Activated naive CD4-positive, alpha-beta T cell treated with anti-CD3 and anti-CD28 coated beads, Interleukin-2, amount 50 U/mL, for 16 hours (primary cell): ENCODE measurements around the gene AMIGO2.
"Not testable (repeated sequence)": the region's sequence is repeated elsewhere in the genome, so short reads cannot be mapped to it uniquely, and the experiment has no call there.

Experiments used
- DNase-seq: peaks from one replicate; pipeline ENCODE4 v3.0.0-alpha.2; 2020

AMIGO2 gene

DNA sequence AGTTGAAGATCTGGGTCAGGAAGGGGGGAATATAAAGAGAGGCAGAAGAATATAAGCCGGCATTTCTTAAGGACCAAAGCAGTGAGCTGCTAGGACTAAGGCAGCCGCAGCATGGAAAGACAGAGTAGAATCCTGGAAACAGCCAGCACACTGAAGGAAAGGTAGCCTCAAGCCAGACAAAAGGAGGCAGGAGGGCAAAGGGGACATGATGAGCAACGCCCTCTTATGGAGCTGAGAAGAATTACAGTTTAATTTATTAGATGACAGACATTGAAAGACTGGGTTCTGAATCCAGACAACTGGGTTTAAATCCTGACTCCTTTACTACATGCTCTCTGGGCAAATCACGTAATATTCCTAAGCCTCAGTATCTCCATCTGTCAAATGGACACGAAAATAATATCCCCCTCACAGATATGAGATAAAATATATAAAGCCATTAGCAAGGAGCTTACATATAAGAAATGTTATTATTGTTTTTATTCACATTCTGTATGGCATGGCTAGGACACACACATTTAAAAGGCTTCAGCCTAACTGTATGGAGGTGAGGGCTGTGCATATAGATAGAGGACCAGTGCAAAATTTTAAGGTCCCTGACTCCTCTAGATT is 8.4 kb downstream of the AMIGO2 start:
- no peak for DNase-seq

DNA sequence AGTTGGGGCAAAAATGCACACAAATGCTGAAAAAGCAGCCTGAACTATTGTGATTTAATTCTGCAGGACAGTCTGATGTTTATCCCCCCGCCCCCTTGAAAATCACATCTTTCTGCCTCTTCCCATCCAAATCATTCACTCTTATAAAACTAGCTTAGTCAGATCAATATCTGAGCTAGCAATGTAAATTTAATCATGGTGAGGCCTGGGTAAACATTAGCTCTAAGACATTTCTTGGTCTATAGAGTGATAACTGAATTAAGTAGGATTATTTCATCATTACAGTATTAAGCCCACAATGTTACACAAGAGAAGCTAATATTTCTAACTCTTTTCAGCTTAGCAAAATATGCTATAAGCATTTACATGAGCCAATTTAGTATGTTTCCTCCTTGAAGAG is 9.4 kb downstream of the AMIGO2 start:
- no peak for DNase-seq

DNA sequence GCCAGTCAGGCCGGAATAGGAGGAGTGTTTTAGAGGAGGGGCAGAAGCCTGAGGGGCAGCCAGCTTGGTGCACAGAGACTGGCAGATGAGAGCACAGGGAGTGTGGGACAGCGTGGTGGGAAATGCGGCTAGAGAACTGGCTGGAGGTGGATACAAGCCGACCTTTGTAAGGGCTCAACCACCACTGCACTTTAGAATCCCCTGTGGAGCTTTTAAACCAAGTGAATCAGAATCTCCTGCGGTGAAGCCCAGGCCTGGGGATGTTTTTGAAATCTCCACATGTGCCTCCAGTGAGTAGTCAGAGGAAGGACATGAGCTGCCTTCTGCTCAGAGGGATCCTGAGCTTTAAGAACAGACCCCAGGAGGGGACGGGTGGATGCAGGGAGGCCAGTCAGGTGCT is 11.2 kb downstream of the AMIGO2 start:
- no peak for DNase-seq

DNA sequence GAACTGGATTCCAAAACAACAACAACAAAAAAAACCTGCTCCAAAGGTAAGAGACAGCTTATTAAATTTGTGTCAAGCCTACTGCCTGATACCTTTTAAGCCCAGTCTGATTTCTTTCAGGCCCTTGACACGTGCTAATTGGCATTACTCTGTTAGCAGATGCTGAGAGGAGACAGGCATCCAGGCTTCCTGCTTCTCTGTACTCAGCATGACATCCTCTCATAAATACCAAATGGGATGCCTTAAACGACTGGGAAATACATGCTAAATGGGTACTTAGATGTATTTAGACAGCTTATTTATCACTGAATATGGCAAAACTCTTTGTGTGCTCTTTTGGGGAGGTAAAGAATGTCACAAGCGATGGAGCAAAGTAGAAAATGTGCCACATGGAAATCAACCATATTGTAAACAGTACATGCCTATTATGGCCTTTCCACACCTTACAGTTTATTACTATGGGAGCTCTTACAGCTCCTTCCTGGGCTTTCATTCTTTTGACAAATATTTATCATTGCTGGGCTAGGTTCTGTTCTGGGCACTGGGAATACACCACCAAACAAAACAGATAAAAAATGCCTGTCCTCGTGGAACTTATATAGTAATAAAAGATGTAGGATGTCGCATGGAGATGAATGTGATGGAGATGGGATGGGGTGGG is 11.9 kb downstream of the AMIGO2 start:
- DNase-seq, result no peak

DNA sequence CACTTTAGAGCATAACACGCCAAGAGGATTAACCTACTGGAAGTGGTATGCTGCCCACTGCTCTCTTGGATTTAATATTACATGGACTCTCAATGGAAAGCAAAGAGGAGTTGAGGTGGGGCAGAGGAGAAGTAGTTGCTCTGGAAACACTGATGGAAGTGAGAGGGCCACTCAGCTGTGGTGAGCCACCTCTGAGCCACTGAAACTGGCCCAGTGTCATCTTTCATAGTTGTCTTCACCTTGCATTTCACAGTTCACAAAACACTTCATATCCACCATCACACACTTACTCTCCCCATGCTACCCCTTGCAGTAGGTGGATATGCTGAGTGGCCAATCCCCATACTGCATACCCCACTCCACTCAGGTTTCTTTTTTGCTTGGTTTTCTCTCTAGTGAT is 12.6 kb downstream of the AMIGO2 start:
- no peak for DNase-seq

DNA sequence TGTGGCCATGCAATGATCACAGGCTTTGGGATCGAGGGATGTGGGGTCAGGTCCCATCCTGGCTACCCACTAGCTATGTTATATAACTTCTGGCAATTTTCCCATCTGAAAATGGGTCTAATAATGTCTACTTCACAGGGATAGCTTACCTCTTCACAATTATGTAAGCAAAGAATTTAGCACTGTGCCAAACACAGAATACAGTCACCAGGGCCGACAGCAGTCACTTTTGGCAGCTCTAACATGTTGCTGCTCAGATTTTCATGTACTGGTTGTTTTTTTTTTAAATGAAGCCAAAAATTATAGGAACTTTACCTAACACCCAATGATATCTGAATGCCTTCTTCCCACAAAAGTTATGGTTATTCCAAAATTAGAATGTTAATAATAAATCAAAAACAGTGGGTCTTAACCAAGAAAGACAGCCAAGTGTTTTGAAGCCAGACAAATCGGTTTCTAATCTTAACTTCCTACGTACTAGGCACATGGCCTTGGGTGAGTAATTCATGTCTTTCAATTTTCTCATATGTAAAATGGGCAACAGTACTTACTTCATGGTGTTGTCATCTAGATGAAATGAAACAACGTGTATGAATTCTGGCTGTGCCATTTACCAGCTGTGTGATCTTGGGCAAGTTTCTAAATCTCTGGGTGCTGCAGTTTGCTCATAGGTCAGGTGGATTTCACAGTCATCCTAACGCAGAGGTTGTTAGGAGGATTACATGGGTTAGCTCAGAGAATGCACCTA is 13.3 kb downstream of the AMIGO2 start:
- DNase-seq, result no peak

DNA sequence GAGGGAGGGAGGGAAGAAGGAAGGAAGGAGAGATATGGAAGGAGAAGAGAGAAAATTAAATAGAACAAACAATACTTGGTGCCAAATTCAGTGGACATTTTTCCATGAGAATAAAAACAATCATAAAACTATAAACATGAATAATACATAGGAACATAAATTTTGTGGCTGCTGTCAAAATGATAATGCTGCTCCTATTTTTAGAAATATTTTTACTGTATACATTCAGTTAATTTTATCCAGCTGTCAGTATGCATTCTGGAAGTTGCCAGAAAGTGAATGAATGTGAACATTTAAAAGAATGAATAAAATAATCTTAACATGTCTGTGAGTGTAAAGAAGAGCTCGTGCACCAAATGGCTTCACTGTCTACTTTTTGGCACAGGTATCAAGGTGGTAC is 14.2 kb downstream of the AMIGO2 start:
- no peak for DNase-seq

DNA sequence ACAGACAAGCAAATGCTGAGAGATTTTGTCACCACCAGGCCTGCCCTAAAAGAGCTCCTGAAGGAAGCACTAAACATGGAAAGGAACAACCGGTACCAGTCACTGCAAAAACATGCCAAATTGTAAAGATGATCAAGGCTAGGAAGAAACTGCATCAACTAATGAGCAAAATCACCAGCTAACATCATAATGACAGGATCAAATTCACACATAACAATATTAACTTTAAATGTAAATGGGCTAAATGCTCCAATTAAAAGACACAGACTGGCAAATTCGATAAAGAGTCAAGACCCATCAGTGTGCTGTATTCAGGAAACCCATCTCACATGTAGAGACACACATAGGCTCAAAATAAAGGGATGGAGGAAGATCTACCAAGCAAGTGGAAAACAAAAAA is 21.1 kb downstream of the AMIGO2 start:
- not testable (repeated sequence) for DNase-seq

DNA sequence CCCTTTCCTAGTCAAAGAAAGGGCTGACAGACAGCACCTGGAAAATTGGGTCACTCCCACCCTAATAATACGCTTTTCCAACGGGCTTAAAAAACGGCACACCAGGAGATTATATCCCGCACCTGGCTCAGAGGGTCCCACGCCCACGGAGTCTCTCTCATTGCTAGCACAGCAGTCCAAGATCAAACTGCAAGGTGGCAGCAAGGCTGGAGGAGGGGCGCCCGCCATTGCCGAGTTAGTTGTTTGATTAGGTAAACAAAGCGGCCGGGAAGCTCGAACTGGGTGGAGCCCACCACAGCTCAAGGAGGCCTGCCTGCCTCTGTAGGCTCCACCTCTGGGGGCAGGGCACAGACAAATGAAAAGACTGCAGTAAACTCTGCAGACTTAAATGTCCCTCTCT is 22.8 kb downstream of the AMIGO2 start:
- DNase-seq, result not testable (repeated sequence)

DNA sequence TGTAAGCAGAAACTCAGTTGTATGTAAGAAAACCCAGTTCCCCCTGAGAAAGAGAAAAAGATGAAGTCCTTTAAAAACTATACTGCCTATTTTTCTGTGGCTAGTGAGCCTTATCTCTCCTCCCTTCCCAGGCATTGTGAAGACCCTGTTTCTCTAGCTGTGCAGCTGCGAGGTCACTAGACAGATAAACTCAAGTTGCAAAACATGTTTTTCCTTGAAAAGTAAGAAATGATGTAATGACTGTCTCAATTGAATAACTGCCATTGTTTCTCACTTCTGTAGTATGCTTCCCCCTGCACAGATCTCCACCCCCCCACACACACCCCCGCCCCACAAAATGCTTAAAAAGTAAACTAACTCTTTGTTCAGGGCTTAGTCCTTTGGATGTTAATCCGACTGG is 23.9 kb downstream of the AMIGO2 start:
- not testable (repeated sequence) for DNase-seq

DNA sequence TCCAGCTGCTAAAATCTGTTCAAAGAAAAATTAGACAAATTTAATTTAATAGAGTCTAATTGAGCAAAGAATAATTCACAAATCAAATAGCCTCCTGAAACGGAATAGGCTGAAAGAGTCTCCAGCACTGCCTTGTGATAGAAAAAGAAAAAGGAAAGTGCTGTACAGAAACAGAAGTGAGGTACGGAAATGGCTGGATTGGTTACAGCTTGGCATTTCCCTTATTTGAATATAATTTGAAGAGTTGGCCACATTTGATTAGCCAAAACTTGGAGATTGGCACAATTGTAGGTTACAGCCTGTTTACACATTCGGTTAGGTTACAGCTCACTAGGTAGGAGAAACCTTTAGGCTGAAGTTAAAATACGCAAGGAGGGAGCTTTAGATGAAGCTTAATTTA is 25.1 kb downstream of the AMIGO2 start:
- DNase-seq, result no peak

DNA sequence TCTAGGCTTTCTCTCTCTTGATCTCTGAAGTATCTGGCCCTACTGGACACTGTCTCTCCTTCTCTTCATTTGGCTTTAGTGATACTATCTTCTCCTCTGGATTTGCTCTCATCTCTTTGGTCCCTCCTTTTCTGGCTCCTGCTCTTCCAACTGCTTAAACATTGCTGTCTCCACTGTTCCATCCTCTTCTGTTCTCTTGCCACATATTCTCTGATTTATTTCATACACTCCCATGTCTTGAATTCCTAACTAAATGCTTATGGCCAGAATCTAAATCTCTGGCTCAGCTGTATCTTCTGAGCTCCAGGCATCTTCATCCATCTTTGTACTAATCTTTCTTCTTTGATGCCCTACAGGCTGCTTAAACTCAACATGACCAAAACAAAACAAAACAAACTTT is 25.8 kb downstream of the AMIGO2 start:
- no peak for DNase-seq

DNA sequence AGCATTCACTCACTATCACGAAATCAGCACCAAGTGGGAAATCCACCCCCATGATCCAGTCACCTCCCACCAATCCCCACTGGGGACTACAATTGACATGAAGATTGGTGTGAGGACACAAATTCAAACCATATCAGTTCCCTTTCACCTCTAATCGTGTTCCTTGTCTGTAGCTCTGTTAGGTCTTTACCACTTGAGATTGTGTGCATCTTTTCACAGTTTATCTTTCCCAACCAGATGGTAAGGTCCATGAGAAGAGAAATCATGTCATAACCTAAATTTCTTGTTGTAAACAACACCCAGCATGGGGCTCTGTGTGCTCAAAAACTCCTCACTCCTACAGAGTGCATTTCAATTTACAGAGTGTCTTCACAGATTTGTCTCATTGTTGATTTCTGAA is 27.5 kb downstream of the AMIGO2 start:
- no peak for DNase-seq

DNA sequence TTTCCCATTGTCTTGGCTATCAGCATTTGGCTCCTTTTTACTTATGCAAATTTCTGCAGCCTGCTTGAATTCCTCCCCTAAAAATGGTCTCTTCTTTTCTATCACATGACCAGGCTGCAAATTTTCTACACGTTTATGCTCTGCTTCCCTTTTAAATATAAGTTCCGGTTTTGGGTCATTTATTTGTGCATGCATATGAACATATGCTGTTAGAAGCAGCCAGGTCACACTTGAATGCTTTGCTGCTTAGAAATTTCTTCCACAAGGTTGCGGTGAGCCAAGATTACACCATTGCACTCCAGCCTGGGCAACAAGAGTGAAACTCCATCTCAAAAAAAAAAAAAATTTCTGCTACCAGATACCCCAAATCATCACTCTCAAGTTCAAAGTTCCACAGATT is 28.5 kb downstream of the AMIGO2 start:
- DNase-seq, result not testable (repeated sequence)

DNA sequence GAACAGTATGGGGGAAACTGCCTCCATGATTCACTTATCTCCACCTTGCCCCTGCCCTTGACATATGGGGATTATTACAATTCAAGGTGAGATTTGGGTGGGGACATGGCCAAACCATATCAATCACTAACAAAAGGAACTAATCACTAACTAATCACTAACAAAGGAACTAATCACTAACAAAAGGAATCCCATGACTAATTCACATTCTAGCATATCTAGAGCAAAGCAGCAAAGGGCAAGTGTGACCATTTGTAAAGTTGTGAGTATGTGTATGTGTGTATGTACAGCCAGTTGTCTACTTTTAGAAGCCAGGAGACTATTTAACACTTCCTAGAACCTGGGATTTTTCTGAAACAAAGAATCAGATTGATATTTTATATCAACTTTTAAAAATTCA is 31.2 kb downstream of the AMIGO2 start:
- DNase-seq, result no peak

DNA sequence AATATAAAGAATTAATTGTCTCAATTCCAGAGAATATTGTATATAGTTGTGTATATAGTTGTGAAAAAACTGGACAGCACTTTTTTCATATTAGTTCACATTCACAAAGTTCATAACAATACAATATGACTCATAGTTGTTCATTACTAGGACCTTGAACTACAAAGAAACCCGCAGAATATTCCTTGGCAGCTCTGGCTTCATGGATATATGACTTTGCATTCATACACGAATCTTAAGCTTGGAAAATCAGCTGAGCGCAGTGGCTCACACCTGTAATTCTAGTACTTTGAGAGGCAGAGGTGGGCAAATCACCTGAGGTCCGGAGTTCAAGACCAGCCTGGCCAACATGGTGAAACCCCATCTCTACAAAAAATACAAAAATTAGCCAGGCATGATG is 38.4 kb downstream of the AMIGO2 start:
- no peak for DNase-seq

DNA sequence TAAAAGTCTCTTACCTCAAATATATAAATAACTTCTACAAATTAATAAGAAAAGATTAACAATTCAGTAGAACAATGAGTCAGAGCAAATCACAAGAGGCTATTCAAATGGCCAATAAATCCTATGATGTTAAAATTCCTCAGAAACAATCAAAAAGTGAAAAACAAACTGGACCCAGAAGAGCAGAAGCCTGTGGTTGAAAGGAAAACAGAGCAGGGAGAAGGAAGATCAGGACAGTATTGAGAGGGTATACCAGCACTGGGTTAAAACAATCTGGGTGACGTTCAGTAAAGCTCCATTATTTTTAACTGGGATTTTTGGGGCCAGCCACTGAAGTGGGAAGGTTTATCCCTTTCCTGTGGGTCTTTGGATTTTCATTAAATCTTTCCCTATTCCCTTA is 40.0 kb downstream of the AMIGO2 start:
- no peak for DNase-seq

DNA sequence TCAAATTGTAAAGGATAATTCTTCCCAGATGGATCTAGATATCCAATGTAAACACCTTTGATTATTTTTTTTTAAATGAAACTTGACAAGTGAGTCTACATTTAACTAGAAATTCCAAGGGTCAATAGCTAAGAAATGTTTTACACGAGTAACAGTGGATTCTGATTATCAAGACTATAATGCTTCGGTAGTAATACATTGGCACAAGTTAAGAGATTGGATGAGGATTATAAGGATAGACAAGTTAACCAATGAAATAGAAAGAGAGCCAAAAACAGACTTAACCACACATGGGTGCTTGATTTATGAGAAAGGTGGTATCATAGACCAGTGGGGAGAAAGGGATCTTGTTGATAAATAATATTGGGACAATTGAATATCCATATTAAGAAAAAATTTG is 40.7 kb downstream of the AMIGO2 start:
- DNase-seq, result no peak

DNA sequence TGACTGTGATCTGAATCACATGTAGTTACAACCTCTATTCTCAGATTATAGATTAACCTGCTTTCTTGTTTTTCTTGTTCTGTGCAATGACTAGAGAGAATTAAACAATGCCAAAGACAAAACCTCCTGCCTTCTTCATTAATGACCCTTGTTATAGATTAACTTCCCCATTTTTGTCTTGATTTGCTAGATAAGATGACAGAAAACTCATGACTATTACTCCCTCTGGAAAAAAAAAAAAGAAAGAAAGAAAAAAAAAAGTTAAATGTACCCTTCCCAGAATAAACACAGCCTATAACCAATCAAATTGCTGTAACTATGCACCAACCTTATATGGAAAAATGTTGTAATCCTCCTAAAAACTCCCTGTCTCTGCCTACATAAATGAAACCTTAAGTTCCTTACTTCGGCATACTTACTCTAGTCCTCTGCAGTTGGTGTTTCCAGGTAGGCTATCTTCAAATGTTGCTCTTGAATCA is 41.5 kb downstream of the AMIGO2 start:
- DNase-seq, result no peak

DNA sequence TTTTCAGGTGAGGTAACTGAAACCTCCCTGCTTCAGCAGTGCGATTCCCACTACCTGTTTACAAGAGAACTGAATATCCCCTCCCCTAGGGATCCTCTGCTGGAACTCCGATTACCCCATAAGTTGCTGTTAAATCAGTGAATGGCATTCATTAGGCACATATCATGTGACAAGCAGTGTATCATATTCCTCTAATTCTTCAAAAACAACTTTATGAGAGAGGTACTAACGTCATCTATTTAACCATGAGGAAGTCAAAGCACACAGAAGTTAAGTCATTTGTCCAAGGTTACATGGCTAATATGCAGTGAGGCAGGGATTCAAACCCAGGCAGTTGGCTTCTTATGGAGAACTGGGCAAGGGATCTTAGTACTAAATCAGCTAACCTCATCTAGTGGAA is 44.3 kb downstream of the AMIGO2 start:
- no peak for DNase-seq

DNA sequence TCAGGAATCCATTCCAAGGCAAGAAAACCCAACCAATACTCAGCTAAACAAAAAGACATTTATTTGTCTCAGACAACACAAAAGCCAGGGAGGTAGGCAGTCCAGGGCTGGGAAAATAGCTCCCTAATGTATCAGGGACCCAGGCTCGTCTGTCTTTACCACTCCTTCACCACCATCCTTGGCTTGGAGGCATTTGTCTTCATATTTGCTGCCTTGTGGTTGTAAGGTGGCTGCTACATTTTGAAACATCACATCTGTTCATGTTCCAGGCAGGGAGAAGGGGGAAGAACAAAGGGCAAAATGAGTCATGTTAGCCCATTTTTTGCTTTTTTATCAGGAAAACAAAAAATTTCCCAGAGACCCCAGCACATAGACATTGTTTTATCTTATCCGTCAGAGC is 45.1 kb downstream of the AMIGO2 start:
- no peak for DNase-seq

DNA sequence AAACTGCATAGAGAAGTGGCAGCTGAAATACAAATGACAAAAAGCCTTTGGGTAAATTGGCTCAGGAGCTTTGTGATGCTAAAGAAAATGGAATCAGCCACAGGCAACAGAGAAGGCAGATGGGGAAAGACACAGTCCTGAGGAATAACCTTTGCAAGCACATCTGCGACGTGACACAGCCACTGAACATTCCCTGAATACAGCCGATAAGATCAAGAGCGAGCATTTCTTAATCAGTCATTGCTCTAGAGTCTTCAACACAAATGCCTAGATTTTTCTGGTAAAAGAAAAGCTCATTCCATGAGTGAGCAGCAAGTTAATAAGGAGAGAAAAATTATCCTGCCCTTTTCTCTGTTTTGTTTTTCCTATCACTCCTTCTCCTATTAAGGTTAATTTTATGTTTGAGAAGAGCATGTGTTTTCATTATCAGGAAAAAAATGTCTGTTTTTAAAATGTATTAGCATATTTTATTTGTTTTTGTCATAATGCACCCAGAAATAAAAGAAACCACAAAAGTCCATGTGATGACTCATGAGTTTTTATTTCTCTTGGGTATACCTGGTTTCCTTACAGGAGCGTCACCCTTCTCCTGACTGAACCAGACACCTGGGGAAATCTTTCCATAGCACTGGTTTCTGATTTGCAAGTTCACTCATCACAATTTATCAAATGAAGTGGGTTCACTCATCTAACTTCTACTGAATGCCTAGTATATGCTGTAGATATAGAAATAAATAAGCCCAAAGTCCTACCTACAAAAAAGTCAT is 45.8 kb downstream of the AMIGO2 start:
- no peak for DNase-seq

DNA sequence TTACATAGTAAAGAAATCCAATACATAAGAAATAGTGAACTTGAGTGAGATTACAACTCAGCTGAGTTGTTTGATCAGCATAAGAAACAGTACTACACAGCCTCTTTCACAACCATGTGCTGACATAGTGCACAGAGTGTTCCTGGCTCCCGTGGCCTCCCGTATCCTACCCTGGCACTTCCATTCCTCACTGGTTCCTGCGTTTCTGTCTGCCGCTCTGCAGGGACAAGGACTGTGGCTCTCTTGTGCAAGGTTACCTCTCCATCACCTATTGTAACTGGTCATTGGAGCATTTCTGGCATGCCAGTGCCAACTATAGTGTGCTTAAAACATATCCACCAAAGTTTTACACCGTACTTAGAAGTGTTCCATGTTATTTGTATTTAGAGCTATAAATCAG is 46.7 kb downstream of the AMIGO2 start:
- no peak for DNase-seq

DNA sequence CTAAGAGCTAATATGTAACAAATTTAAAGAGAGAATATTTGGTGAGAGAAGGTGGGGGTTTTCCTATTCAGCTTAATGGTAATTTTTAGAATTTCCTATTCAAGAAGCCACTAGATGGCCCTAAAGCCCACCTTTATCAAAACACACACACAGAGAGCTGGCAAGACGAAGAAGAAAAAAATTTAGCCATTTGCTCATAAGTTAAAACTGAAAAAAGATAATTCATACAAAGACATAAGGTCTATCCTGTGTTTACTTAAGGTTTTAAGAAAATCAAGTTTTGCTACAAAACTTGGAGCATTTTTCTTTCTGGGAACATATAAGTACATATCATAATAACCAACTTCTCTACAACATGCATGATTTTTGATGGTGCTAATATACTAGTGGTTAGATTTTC is 47.1 kb downstream of the AMIGO2 start:
- DNase-seq, result no peak
